Measurements from ENCODE around the gene SH2D4B. TPM values are rescaled to one million over a fixed set of nuclear protein-coding genes. Genes with fewer than 3 reads are reported as not detected.

Gene SH2D4B
- total and polyA plus RNA-seq, 8 donors = 0.03 to 0.18 TPM; not detected in 6

- no peak for DNase-seq
- H3K27ac ChIP-seq = peak overlapping the region in 1 of 5 donors; percentile 18
- no peaks in the 10 kb centered on the region for H3K9me3 ChIP-seq
- 84 to 89% (median 87%) methylated on average over 5 of the region's 5 CpGs for WGBS, 5 donors
- peaks cover 0 to 7% (median 2%) of the 10 kb centered on the region in 4 donors for H3K4me1 ChIP-seq
- intact Hi-C loops (cut with DNase I; ENCODE audit: low total_unique reads) = no loop called here
- TF ChIP-seq, protein P1, sequence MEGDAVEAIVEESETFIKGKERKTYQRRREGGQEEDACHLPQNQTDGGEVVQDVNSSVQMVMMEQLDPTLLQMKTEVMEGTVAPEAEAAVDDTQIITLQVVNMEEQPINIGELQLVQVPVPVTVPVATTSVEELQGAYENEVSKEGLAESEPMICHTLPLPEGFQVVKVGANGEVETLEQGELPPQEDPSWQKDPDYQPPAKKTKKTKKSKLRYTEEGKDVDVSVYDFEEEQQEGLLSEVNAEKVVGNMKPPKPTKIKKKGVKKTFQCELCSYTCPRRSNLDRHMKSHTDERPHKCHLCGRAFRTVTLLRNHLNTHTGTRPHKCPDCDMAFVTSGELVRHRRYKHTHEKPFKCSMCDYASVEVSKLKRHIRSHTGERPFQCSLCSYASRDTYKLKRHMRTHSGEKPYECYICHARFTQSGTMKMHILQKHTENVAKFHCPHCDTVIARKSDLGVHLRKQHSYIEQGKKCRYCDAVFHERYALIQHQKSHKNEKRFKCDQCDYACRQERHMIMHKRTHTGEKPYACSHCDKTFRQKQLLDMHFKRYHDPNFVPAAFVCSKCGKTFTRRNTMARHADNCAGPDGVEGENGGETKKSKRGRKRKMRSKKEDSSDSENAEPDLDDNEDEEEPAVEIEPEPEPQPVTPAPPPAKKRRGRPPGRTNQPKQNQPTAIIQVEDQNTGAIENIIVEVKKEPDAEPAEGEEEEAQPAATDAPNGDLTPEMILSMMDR (IDR thresholded peaks at IDR 0.05) = no peak
- TF ChIP-seq EP300 (IDR thresholded peaks at IDR 0.05) (no peak), POLR2AphosphoS5 (IDR thresholded peaks at IDR 0.05) (no peak), POLR2A (IDR thresholded peaks at IDR 0.05) (no peak)
- H3K27me3 ChIP-seq = no peaks in the 10 kb centered on the region
- no peak overlapping the region for H3K4me3 ChIP-seq
- H3K36me3 ChIP-seq = peaks cover 70 to 100% (median 100%) of the 10 kb centered on the region in 4 donors
Measured at GRCh38 chr10:80515511-80515910, 22.2 kb upstream of the SH2D4B start.

- no peak for TF ChIP-seq EP300 (IDR thresholded peaks at IDR 0.05)
- no peak for DNase-seq
- no peak overlapping the region for H3K4me3 ChIP-seq
- H3K27me3 ChIP-seq = no peaks in the 10 kb centered on the region
- intact Hi-C loops (cut with DNase I; ENCODE audit: low total_unique reads) = no loop called here
- H3K36me3 ChIP-seq = peaks cover 70 to 100% (median 100%) of the 10 kb centered on the region in 4 donors
- 88 to 97% (median 93%) methylated on average over 11 to 12 of the region's 12 CpGs for WGBS, 5 donors
- peaks cover 0 to 7% (median 2%) of the 10 kb centered on the region in 4 donors for H3K4me1 ChIP-seq
- peak overlapping the region in 1 of 5 donors; percentile 18 for H3K27ac ChIP-seq
- H3K9me3 ChIP-seq = no peaks in the 10 kb centered on the region
Measured at GRCh38 chr10:80515941-80516340, 21.8 kb upstream of the SH2D4B start.

DNA sequence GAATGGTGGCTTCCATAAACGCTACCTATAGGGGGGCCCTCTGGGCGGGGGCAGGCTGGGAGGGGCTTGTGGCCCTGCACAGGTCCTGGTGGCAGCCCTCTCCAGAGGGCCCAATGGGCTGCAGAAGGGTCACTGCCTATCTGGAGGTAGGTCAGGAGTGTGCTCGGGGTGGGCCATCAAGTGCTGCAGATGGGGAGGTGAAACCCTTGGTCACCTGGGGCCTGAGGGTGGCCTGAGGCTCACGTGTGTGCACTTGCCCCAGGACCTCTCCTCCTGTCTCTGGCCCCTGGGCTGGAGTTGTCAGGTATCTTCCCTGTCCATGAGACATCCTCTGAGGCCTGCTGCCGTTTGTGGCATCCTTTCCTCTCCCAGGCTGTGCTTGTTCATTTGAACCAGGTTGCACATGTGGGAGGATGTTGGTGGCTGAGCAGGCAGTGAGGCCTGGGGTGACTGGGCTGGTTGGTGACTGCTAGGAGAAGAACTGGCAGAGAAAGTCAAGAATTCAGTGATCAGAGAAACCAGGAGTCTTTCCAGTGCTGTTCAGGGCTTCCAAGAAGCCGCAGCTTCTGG is 21.1 kb upstream of the SH2D4B start:
- 83 to 88% (median 87%) methylated on average over 6 of the region's 6 CpGs for WGBS, 5 donors
- H3K36me3 ChIP-seq = peaks cover 70 to 100% (median 100%) of the 10 kb centered on the region in 4 donors
- no peaks in the 10 kb centered on the region for H3K27me3 ChIP-seq
- peaks cover 0 to 7% (median 2%) of the 10 kb centered on the region in 4 donors for H3K4me1 ChIP-seq
- no peak overlapping the region for H3K4me3 ChIP-seq
- H3K9me3 ChIP-seq = no peaks in the 10 kb centered on the region
- H3K27ac ChIP-seq = peak overlapping the region in 3 of 5 donors; percentile 5 to 46 (median 7)
- no peak for DNase-seq
- intact Hi-C loops (cut with DNase I; ENCODE audit: low total_unique reads) = no loop called here
- no peak for TF ChIP-seq POLR2AphosphoS5 (IDR thresholded peaks at IDR 0.05)
- TF ChIP-seq EP300 (IDR thresholded peaks at IDR 0.05) = no peak
- TF ChIP-seq, protein P1 (IDR thresholded peaks at IDR 0.05) = no peak

- TF ChIP-seq POLR2A (IDR thresholded peaks at IDR 0.05) (no peak), EP300 (IDR thresholded peaks at IDR 0.05) (no peak), POLR2AphosphoS5 (IDR thresholded peaks at IDR 0.05) (no peak)
- TF ChIP-seq, protein P1 (IDR thresholded peaks at IDR 0.05) = no peak
- H3K36me3 ChIP-seq = peaks cover 61 to 93% (median 90%) of the 10 kb centered on the region in 4 donors
- H3K4me1 ChIP-seq = peaks cover 0 to 7% (median 2%) of the 10 kb centered on the region in 4 donors
- 85 to 93% (median 90%) methylated on average over 10 to 21 of the region's 21 CpGs for WGBS, 5 donors
- no peak overlapping the region for H3K4me3 ChIP-seq
- H3K9me3 ChIP-seq = no peaks in the 10 kb centered on the region
- no peak for DNase-seq
- H3K27me3 ChIP-seq = no peaks in the 10 kb centered on the region
- intact Hi-C loops (cut with DNase I; ENCODE audit: low total_unique reads) = no loop called here
- H3K27ac ChIP-seq = peak overlapping the region in 2 of 5 donors; percentile 5
Measured at GRCh38 chr10:80517416-80518142, 20.1 kb upstream of the SH2D4B start.
